GM12878 (cell line): Measurements from ENCODE around the gene PARP8. TPM values are rescaled to one million over a fixed set of nuclear protein-coding genes. Genes with fewer than 3 reads are reported as not detected.

ENCODE experiments used
- ATAC-seq: fragments of 200-7000 bp; cut with Tn5 transposase; 3 replicates; pipeline ENCODE4 v1.9.1; 2020; ENCODE audit warnings: mild to moderate bottlenecking, moderate library complexity
- BruUV-seq: library from RNA; stranded (reverse); fragments of 400-500 nt; replicated peaks from 2 replicates; lab custom pipeline; 2021; lab: Mats Ljungman, UMichigan
- CTCF ChIA-PET: fragments of 300-600 bp; sonication (Branson Sonifier 250); formaldehyde crosslinking; extraction: SDS; loops from one replicate; lab custom pipeline; 2021; ENCODE audit warnings: inconsistent platforms; lab: Yijun Ruan, JAX
- POLR2A ChIA-PET: fragments of 350-600 bp; formaldehyde crosslinking; extraction: SDS; loops from one replicate; lab custom pipeline; 2021; ENCODE audit warnings: inconsistent platforms; lab: Charles Lee
- RAD21 ChIA-PET: fragments of 300-600 bp; sonication (Branson Sonifier 250); formaldehyde crosslinking; loops from one replicate; lab custom pipeline; 2023; ENCODE audit warnings: antibody characterized with exemption; ENCODE audit not compliant: unreplicated experiment; lab: Charles Lee
- SMC1A ChIA-PET: fragments of 300-600 bp; sonication (Branson Sonifier 250); formaldehyde crosslinking; loops from one replicate; lab custom pipeline; 2023; ENCODE audit not compliant: unreplicated experiment, uncharacterized antibody; lab: Charles Lee
- DNase-seq: peaks from one replicate; pipeline ENCODE4 v3.0.0-alpha.2; 2011; ENCODE audit warnings: low read depth, low spot score
- FAIRE-seq: peaks from 3 replicates; lab custom pipeline; 2011; peaks lifted over from hg19 to GRCh38; lab: Jason Lieb, UNC
- H2AFZ ChIP-seq: 2 replicates; pipeline ENCODE4 v1.6.0; 2011; ENCODE audit warnings: low read depth, low read length, control low read depth; ENCODE audit not compliant: control insufficient read depth
- H3K27ac ChIP-seq: 2 replicates; pipeline ENCODE4 v1.5.1; 2011; ENCODE audit warnings: control low read depth; ENCODE audit not compliant: control insufficient read depth, insufficient read depth
- H3K27me3 ChIP-seq, 2 experiments: replicated peaks in 1 of 2; 2 replicates each; pipeline versions ENCODE4 v1.6.0 to v1.6.1; 2011; ENCODE audit warnings: low read length in 1 of 2; ENCODE audit not compliant: control insufficient read depth in 2 of 2, insufficient read depth in 2 of 2
- H3K36me3 ChIP-seq, 2 experiments: 2 replicates each; pipeline ENCODE4 v1.5.1; 2011; ENCODE audit warnings: low read length in 1 of 2; ENCODE audit not compliant: control insufficient read depth in 2 of 2, insufficient read depth in 2 of 2
- H3K4me1 ChIP-seq: 2 replicates; pipeline ENCODE4 v1.6.1; 2011; ENCODE audit warnings: mild to moderate bottlenecking, low read length, moderate library complexity, mixed read lengths; ENCODE audit not compliant: control insufficient read depth, insufficient read depth
- H3K4me2 ChIP-seq: 2 replicates; pipeline ENCODE4 v1.6.0; 2011; ENCODE audit warnings: control low read depth; ENCODE audit not compliant: control insufficient read depth, insufficient read depth
- H3K4me3 ChIP-seq: fragments of 200-600 bp; sonication (generic); 2 replicates; pipeline ENCODE4 v1.5.1; 2016
- H3K79me2 ChIP-seq: 2 replicates; pipeline ENCODE4 v1.6.0; 2011; ENCODE audit warnings: low read length; ENCODE audit not compliant: control insufficient read depth, insufficient read depth
- H3K9ac ChIP-seq: 2 replicates; pipeline ENCODE4 v1.8.0; 2011; ENCODE audit warnings: low read length, control low read depth, mixed read lengths; ENCODE audit not compliant: control insufficient read depth, insufficient read depth
- H3K9me3 ChIP-seq: replicated peaks from 3 replicates; pipeline ENCODE4 v1.5.1; 2011; ENCODE audit warnings: mild to moderate bottlenecking, low read length; ENCODE audit not compliant: control insufficient read depth, insufficient read depth
- H4K20me1 ChIP-seq: 2 replicates; pipeline ENCODE4 v1.6.0; 2011; ENCODE audit not compliant: control insufficient read depth, insufficient read depth
- ASH2L ChIP-seq: fragments of 300-600, 200-600 bp; sonication (generic); IDR thresholded peaks from 2 replicates; pipeline ENCODE4 v1.6.1; 2017; ENCODE audit warnings: low read depth, mild to moderate bottlenecking, borderline replicate concordance
- ATF7 ChIP-seq: fragments of 450-650 bp; IDR thresholded peaks from 2 replicates; pipeline ENCODE4 v1.6.1; 2016; ENCODE audit warnings: low read depth, mild to moderate bottlenecking
- BHLHE40 ChIP-seq, 2 experiments: fragments of 450-650 bp in 1 of 2; IDR thresholded peaks; 2 replicates each; pipeline ENCODE4 v1.6.1; 2011 to 2017; ENCODE audit warnings: low read depth in 2 of 2, borderline replicate concordance in 1 of 2, improper control_type of control experiment in 1 of 2, low read length in 1 of 2, mild to moderate bottlenecking in 1 of 2
- CBFB ChIP-seq: IDR thresholded peaks from 2 replicates; pipeline ENCODE4 v1.6.1; 2016; ENCODE audit warnings: antibody characterized with exemption, low read depth
- CBX5 ChIP-seq: sonication (generic); IDR thresholded peaks from 2 replicates; pipeline ENCODE4 v1.6.1; 2016; ENCODE audit warnings: low read depth, moderate library complexity, mild to moderate bottlenecking, inconsistent platforms
- IKZF1 ChIP-seq: fragments of 450-650 bp; conservative IDR thresholded peaks from 2 replicates; pipeline ENCODE4 v1.6.1; 2017; ENCODE audit warnings: antibody characterized with exemption, mild to moderate bottlenecking
- IRF4 ChIP-seq: IDR thresholded peaks from 2 replicates; pipeline ENCODE4 v1.6.1; 2011; ENCODE audit warnings: low read depth, low read length
- MTA2 ChIP-seq: fragments of 450-650 bp; IDR thresholded peaks from 2 replicates; pipeline ENCODE4 v1.6.1; 2016; ENCODE audit warnings: low read depth, mild to moderate bottlenecking, moderate library complexity
- RELB ChIP-seq: fragments of 450-650 bp; IDR thresholded peaks from 2 replicates; pipeline ENCODE4 v1.6.1; 2017; ENCODE audit warnings: low read depth, mild to moderate bottlenecking, moderate library complexity
- SMAD5 ChIP-seq: IDR thresholded peaks from 2 replicates; pipeline ENCODE4 v1.6.1; 2016; ENCODE audit warnings: antibody characterized with exemption, low read depth
- SREBF1 ChIP-seq: IDR thresholded peaks from 2 replicates; pipeline ENCODE4 v1.6.1; 2012; ENCODE audit warnings: mild to moderate bottlenecking, low read length
- ZBTB40 ChIP-seq: fragments of 450-650 bp; IDR thresholded peaks from 2 replicates; pipeline ENCODE4 v1.6.1; 2016; ENCODE audit warnings: mild to moderate bottlenecking, moderate library complexity, borderline replicate concordance
- ZNF217 ChIP-seq: fragments of 450-650 bp; IDR thresholded peaks from 2 replicates; pipeline ENCODE4 v1.6.1; 2017; ENCODE audit warnings: antibody characterized with exemption, mild to moderate bottlenecking
- ZNF687 ChIP-seq: fragments of 450-650 bp; IDR thresholded peaks from 2 replicates; pipeline ENCODE4 v1.6.1; 2017; ENCODE audit warnings: mild to moderate bottlenecking, moderate library complexity
- WGBS: methylation state at CpG from one replicate; pipeline ENCODE4 v1.1.6; 2016; ENCODE audit warnings: low lambda C conversion rate; ENCODE audit not compliant: insufficient replicate concordance, insufficient coverage; ENCODE audit errors: missing lambda C conversion rate; 5-methylcytosine and 5-hydroxymethylcytosine counted together
- in situ Hi-C: fragments of 300-500 bp; cut with MboI; formaldehyde crosslinking; loops from 9 replicates; pipeline ENCODE4 v1.14.3; 2018; ENCODE audit warnings: mixed read lengths
- intact Hi-C: fragments of 100-400 bp; cut with micrococcal nuclease; formaldehyde crosslinking; loops from one replicate; pipeline ENCODE4 v1.14.2; 2022; ENCODE audit not compliant: unreplicated experiment
- polyA plus RNA-seq, 11 experiments: library from polyadenylated mRNA; depleted of rRNA in 4 of 11; unstranded in 6 of 11; stranded (reverse) in 5 of 11; fragments of >200 nt; fragmentation: Nextera tagmentation in 4 of 11; fragmentation: Illumina TruSeq in 1 of 11; extraction: Ambion mirVana in 4 of 11; extraction: Trizol in 1 of 11; gene quantifications; 1 replicate in 1 of 11; 2 replicates in 10 of 11; pipeline versions ENCODE4 v1.2.1 to v1.2.3, GENCODE V29; 2011 to 2016; ENCODE audit warnings: inconsistent platforms in 2 of 11, missing spikeins in 2 of 11, low read depth in 1 of 11
- total RNA-seq, 4 experiments: library from RNA; depleted of rRNA in 3 of 4; stranded (reverse); fragments of >200 nt in 3 of 4; fragmentation: Illumina TruSeq in 1 of 4; extraction: Trizol in 1 of 4; gene quantifications; 2 replicates each; pipeline versions ENCODE4 v1.2.1 to v1.2.3, GENCODE V29; 2013 to 2021

The PARP8 gene
- total and polyA plus RNA-seq, 10 of the 15 experiments (the other 5 are each of a cell fraction or from before 2014, with no cell fraction given), result 9.1 to 65.2 (median 20.6) TPM

GRCh38 chr5:50691399-50692016 is 25.1 kb downstream of the PARP8 start:
- ChIA-PET POLR2A (no interaction called here), CTCF (interaction anchor here (1.1 to 1.8 kb wide), 2 partner anchors 10 to 12 kb away, joined by 4 read pairs; no protein-coding TSS in a partner anchor)
- ATAC-seq, result peak; percentile 88
- TF ChIP-seq ZNF217, result no peak
- no peak for TF ChIP-seq SREBF1
- no peak for TF ChIP-seq ZBTB40
- TF ChIP-seq CBX5, result no peak
- TF ChIP-seq IKZF1, result peak; percentile 22; the same call in 1 of the 2 replicates
- TF ChIP-seq BHLHE40 (IDR thresholded peaks at IDR 0.05; ENCODE audit: borderline replicate concordance in 1 of 2, low read depth in 2 of 2, low read length in 1 of 2), result no peak
- TF ChIP-seq ATF7, result peak; percentile 60
- no peak for TF ChIP-seq IRF4
- no peak for TF ChIP-seq ZNF687
- peak; percentile 85 for TF ChIP-seq MTA2
- TF ChIP-seq SMAD5, result no peak
- TF ChIP-seq CBFB, result no peak
- TF ChIP-seq ASH2L, result no peak
- peak; percentile 48 for TF ChIP-seq RELB

More at GRCh38 chr5:50691399-50692016, 25.1 kb downstream of the PARP8 start:
- intact Hi-C loops (loop anchor here (10.0 kb wide), 2 partner anchors 53 to 247 kb away; partner anchors contain the start of gene EMB), in situ Hi-C loops (no loop called here)
- RAD21 ChIA-PET, result interaction anchor here (1.0 to 2.7 kb wide), 3 partner anchors 18 to 53 kb away, joined by 3 to 15 read pairs (median 4); no protein-coding TSS in a partner anchor
- FAIRE-seq (peak; percentile 13), DNase-seq (no peak)
- Histone ChIP-seq H3K4me3 (no peak overlapping the region), H3K9ac (no peak overlapping the region), H3K27ac (no peak overlapping the region), H3K27me3 (no peaks in the 10 kb centered on the region), H3K36me3 (peaks cover 2 to 3% of the 10 kb centered on the region in 2 experiments; a peak in 3 of 4 replicates), H4K20me1 (no peaks in the 10 kb centered on the region), H3K4me2 (0 out of 2 replicates have a peak overlapping the region, but pooled peaks have one; percentile 27), H2AFZ (no peak overlapping the region; the same call in 1 of the 2 replicates), H3K79me2 (peaks cover 38% of the 10 kb centered on the region), H3K4me1 (peaks cover 8% of the 10 kb centered on the region; the same call in 1 of the 2 replicates), H3K9me3 (peaks cover 1% of the 10 kb centered on the region; the same call in 2 of the 3 replicates)
- WGBS, result 86% methylated on average over 5 of the region's 5 CpGs
- SMC1A ChIA-PET, result interaction anchor here (1.0 to 1.8 kb wide), 4 partner anchors 12 to 24 kb away, joined by 3 to 8 read pairs (median 6); no protein-coding TSS in a partner anchor
- BruUV-seq, result TSS peak; percentile 9
